ENCODE data around the gene SLC26A5. TPM values are rescaled to one million over a fixed set of nuclear protein-coding genes. Genes with fewer than 3 reads are reported as not detected.
"Not testable (repeated sequence)": the region's sequence is repeated elsewhere in the genome, so short reads cannot be mapped to it uniquely, and the experiment has no call there.

SLC26A5 gene
- total and polyA plus RNA-seq, 2 of the 8 experiments (the other 6 are each of a cell fraction or from before 2014, with no cell fraction given) = 0.09 to 0.24 TPM

- FAIRE-seq; H2BK120ac ChIP-seq (replicated peaks; ENCODE audit: low read depth, low read length); DNase-seq (ENCODE audit: low read depth in 1 of 2, low spot score in 2 of 2); POLR2A ChIA-PET (ENCODE audit: partially characterized antibody); H2AK5ac ChIP-seq (ENCODE audit: low read depth, low read length); H4K20me1 ChIP-seq (replicated peaks in 1 of 2; ENCODE audit: control insufficient read depth in 1 of 2, insufficient read depth in 2 of 2, low read length in 2 of 2); H3K23ac ChIP-seq (ENCODE audit: insufficient read length); H4K5ac ChIP-seq (ENCODE audit: insufficient read length, low read depth, low read length); H3K27ac ChIP-seq (ENCODE audit: low read depth, low read length); H2BK15ac ChIP-seq (ENCODE audit: low read length); H3K79me2 ChIP-seq (ENCODE audit: control insufficient read depth in 1 of 2, insufficient read depth in 2 of 2, low read length in 2 of 2); H3K4ac ChIP-seq (replicated peaks; ENCODE audit: insufficient read length, low read depth, low read length); H3K4me3 ChIP-seq (ENCODE audit: extremely low read depth in 1 of 4, insufficient read depth in 2 of 4, low read depth in 3 of 4, low read length in 4 of 4); H4K8ac ChIP-seq (ENCODE audit: extremely low read depth, insufficient read depth, low read length); H2BK20ac ChIP-seq (ENCODE audit: low read length); H3K27me3 ChIP-seq (replicated peaks in 1 of 4; ENCODE audit: control insufficient read depth in 3 of 4, extremely low read depth in 1 of 4, insufficient read depth in 3 of 4, low read length in 3 of 4); H3K23me2 ChIP-seq (ENCODE audit: low read depth, low read length); H4K91ac ChIP-seq (replicated peaks; ENCODE audit: insufficient read length, low read length); H3K36me3 ChIP-seq (ENCODE audit: control insufficient read depth in 2 of 4, insufficient read depth in 4 of 4, low read length in 3 of 4); H3K4me2 ChIP-seq (ENCODE audit: insufficient read depth in 1 of 2, low read depth in 2 of 2, low read length in 2 of 2); H2BK5ac ChIP-seq (ENCODE audit: low read depth, low read length); H3K79me1 ChIP-seq (ENCODE audit: low read depth, low read length); H3K56ac ChIP-seq (replicated peaks; ENCODE audit: insufficient read length, low read depth, low read length); H3K14ac ChIP-seq (ENCODE audit: insufficient read length); H3K18ac ChIP-seq (ENCODE audit: extremely low read depth, low read length); H3K9me3 ChIP-seq (ENCODE audit: insufficient read depth in 2 of 2, low read depth in 1 of 2, low read length in 1 of 2); H3K4me1 ChIP-seq (replicated peaks in 1 of 4; ENCODE audit: control insufficient read depth in 3 of 4, insufficient read depth in 4 of 4, low read length in 3 of 4); H2AFZ ChIP-seq (ENCODE audit: low read length); H3K9ac ChIP-seq (replicated peaks in 1 of 4; ENCODE audit: extremely low read depth in 1 of 4, low read depth in 3 of 4, low read length in 3 of 4): not testable (repeated sequence)
- H2BK12ac ChIP-seq (ENCODE audit: low read depth, low read length) = 0 out of 2 replicates have a peak overlapping the region, but pooled peaks have one; percentile 71
- 85% methylated on average over 7 of the region's 7 CpGs; no CpG with 5 or more reads in 1 of the 2 experiments for WGBS, 2 experiments (ENCODE audit: extremely low coverage in 1 of 2, insufficient coverage in 1 of 2, insufficient read length in 1 of 2, insufficient replicate concordance in 2 of 2, low coverage in 1 of 2, low lambda C conversion rate in 2 of 2, missing lambda C conversion rate in 1 of 2)
- 0 out of 2 replicates have a peak, but pooled peaks have one; percentile 19 for TF ChIP-seq YY1 (IDR thresholded peaks at IDR 0.05; ENCODE audit: low read depth, low read length)
- CTCF ChIA-PET (ENCODE audit: partially characterized antibody) = interaction anchor here (0.6 to 2.2 kb wide), 13 partner anchors 9 to 100 kb away, joined by 3 to 8 read pairs (median 4); partner anchors contain the start of gene PSMC2
Measured at GRCh38 chr7:103405789-103406613, 40.0 kb downstream of the SLC26A5 start.
